NCI-H446 treated with DMSO at 0.1 percent for 48 hours (cell line): Measurements from ENCODE around the gene TRIM8.

Source experiments
- DNase-seq: peaks from one replicate; lab custom pipeline; 2025; lab: John Stamatoyannopoulos, UW

Gene TRIM8

GRCh38 chr10:102616066-102616770 lies 28.1 kb upstream of the TRIM8 start:
- no peak for DNase-seq

- no peak for DNase-seq
Measured at GRCh38 chr10:102617041-102617440, 27.2 kb upstream of the TRIM8 start.

- DNase-seq, result no peak
Measured at GRCh38 chr10:102617816-102618215, 26.5 kb upstream of the TRIM8 start.

- no peak for DNase-seq
Measured at GRCh38 chr10:102619281-102619981, 24.8 kb upstream of the TRIM8 start.

DNA sequence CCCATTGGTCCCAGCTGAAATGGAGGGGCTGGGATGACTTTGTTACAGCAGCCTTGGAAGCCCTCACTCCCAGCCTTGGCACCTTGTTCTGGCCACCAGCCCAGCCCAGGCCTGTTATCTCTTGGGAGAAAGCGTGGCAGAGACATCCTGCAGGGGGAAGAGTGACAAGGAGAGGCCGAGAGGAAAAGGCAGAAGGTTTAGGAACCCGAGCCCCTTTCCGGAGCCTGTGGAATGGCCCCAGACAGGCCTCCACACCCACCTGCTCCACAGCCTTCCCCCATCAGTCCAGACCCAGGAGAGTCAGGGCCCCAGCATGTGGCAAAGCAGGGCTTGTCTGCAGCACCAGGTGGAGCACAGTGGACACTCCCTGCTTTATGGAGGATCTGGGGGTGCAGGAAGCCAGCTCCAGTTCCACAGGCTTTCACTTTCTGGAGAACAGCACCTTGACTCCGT lies 24.1 kb upstream of the TRIM8 start:
- DNase-seq, result no peak

DNA sequence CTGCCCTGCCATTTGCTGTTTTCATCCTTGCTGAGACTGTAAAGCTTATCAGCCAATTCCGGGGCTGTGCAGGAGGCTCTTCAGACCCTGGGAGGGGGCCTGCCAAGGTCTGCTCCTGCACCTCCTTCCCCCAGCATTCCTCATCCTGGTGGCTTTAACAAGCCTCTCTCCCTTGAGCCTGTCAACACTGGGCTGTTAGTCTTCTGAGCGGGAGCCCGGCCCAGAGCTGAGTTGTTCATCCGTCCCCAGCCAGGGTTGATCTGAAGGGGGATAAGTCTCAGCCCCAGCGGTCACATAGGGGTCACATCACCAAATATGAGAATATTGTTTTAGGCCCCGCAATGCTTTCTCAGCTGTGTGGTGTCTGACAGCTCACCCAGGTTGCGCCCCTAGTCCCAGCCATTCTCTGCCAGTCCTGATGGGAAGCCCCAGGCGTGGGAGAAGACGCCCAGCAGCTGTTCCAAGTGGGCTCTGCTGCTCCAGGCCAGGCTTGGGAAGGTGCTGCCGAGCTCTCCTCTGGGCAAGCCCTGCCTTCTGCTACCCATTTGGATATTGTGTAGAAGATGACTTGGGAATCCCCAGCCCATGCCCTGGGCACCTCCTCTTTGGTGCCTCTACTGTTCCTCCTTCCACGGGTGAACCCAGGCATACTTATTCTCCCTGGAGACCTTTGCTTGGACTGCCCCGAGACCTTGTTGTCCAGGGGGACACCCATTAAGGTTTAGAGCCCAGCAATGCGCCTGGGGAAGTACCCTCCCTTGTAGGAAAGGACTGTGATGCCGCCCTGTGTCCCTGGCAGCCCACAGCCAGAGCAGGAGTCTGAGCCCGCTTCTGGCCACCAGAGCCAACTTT lies 23.5 kb upstream of the TRIM8 start:
- no peak for DNase-seq

- no peak for DNase-seq
Measured at GRCh38 chr10:102621443-102622325, 22.6 kb upstream of the TRIM8 start.

DNA sequence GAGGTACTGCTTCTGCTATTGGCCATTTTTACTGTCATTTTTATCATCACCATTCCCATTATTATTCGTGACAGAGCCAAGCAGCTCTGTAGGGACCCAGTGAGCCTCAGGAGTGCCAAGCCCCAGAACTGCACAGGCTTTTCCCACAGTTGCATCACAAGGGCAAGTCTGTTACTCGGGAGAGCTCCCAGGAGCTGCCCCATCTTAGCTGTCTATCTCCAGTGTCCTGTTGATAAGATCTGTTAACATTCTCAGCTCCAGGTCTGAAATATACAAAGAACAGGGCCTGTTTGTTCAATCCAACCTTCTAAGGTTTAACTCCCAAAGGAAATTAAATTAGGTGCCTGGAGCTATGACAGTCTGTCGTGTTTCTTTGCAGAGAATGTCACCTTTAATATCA lies 20.2 kb upstream of the TRIM8 start:
- no peak for DNase-seq

- no peak for DNase-seq
Measured at GRCh38 chr10:102624751-102625645, 19.3 kb upstream of the TRIM8 start.

GRCh38 chr10:102626026-102626685 lies 18.1 kb upstream of the TRIM8 start:
- DNase-seq, result no peak

DNA sequence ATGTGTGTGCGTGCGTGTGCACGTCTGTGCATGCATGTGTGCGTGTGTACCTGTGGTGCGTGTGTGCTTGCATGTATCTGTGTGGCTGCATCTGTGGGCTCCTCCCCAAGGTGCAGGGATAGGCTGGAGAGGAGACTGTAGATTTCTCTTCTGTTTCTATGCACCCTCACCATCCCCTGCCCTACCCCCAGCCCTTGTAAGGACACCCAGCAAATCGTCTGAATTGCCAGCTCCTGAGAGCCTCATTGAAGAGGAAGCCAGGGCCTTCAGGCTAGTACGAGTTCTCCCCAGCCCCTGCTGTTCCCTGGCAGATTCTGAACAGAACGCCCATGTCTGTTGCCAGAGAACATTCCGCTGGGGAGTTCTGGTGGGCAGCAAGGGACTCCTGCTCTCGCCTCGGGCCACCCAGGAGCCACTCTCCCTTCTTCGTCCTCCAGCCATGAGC lies 17.0 kb upstream of the TRIM8 start:
- no peak for DNase-seq

DNA sequence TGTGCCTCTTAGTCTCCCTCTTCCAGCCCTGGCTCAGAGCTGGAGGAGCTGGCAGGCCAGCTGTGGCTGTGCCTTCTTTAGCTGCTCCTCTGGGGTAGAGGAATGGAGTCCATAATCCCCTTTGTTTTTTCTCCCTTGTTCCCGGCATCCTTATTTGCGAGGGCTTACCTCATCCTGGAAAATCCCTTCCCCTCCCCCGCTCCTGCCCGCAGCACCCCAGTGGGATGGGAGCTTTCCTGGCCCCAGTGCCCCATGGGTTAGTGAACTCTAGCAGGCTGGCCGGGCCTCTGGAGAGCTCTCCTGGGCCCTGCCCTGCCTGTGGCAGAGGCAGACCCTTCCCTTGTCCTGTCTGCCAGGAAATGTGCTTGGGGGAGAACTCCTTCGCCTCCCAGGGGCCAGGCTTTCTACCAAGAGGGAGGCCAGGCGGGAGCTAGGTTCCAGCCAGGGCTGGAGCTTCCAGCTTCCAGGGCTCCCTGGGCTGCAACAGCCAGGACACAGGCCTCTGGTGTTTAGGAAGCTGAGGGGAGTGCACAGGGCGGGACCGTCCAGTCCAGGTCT lies 16.5 kb upstream of the TRIM8 start:
- DNase-seq, result no peak

- DNase-seq, result no peak
Measured at GRCh38 chr10:102628451-102628911, 15.8 kb upstream of the TRIM8 start.

DNA sequence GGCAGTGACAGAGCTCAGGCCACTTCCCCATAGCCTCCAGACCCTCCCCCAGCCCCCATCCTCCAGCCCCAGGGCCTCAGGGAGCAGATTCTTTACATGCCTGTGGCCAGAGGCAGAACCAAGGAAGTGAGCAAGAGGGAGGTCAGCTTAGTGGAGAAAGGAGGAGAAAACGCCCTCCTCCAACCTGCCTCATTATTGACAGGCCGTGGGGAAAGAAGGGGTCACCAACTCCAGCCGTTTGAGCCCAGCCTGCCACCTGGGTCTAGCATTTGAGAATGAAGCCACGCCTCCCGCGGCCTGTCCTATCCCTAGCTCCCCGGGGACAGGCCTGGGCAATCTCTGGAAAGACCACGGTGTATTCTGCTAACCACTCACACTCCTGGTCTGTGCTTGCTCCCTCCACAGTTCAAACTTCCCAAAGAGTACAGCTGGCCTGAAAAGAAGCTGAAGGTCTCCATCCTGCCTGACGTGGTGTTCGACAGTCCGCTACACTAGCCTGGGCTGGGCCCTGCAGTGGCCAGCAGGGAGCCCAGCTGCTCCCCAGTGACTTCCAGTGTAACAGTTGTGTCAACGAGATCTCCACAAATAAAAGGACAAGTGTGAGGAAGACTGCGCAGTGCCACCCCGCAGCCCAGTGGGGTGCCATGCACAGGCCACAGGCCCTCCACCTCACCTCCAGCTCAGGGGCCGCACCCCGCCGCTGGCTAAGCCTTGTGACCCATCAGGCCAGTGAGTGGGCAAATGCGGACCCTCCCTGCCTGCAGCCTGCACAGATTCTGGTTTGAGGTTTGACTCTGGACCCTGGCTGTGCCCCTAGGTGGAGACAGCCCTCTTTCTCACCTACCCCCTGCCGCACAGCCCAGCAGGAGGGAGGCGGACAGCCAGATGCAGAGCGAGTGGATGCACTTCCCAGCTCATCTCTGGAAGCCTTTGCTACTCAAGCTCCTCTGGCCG lies 14.3 kb upstream of the TRIM8 start:
- DNase-seq, result no peak

GRCh38 chr10:102630663-102631062 lies 13.6 kb upstream of the TRIM8 start:
- DNase-seq, result no peak

GRCh38 chr10:102631525-102632393 lies 12.5 kb upstream of the TRIM8 start:
- DNase-seq, result no peak

GRCh38 chr10:102632394-102633111 lies 11.7 kb upstream of the TRIM8 start:
- no peak for DNase-seq
